Panc1 (cell line): Measurements from ENCODE around the gene RGS6.

Source experiments
- CTCF ChIP-seq: fragments of 450-650 bp; IDR thresholded peaks from 2 replicates; pipeline ENCODE4 v1.5.1; 2017; ENCODE audit warnings: mild to moderate bottlenecking
- SIN3A ChIP-seq: IDR thresholded peaks from 2 replicates; pipeline ENCODE4 v1.6.1; 2012; ENCODE audit warnings: low read depth, mild to moderate bottlenecking, low read length, moderate library complexity, borderline replicate concordance; ENCODE audit not compliant: insufficient read depth
- TCF7L2 ChIP-seq: IDR thresholded peaks from 2 replicates; pipeline ENCODE4 v1.6.1; 2011; ENCODE audit warnings: mild to moderate bottlenecking, low read depth, low read length, inconsistent platforms

- TF ChIP-seq CTCF (no peak), SIN3A (no peak), TCF7L2 (no peak)
These were observed 644.0 kb downstream of the RGS6 start for GRCh38 chr14:72576258-72576657.
